T-cell (primary cell): ENCODE data around the gene CHST7. TPM values are rescaled to one million over a fixed set of nuclear protein-coding genes. Genes with fewer than 3 reads are reported as not detected.

Experiments used
- ATAC-seq, 4 experiments: fragments of 200-7000 bp in 3 of 4; fragments of 150-1000 bp in 1 of 4; cut with Tn5 transposase; replicated peaks in 1 of 4; 1 replicate in 3 of 4; 2 replicates in 1 of 4; pipeline ENCODE4 v1.10.0; 2021; ENCODE audit warnings: moderate library complexity in 3 of 4, mild to moderate bottlenecking in 2 of 4, moderate number of reproducible peaks in 1 of 4
- CTCF ChIA-PET, 2 donors: fragments of 300-600 bp; sonication (Branson Sonifier 250); formaldehyde crosslinking; loops; one replicate each; lab custom pipeline; 2022; ENCODE audit warnings: antibody characterized with exemption in 2 of 2; lab: Charles Lee
- POLR2A ChIA-PET, 2 donors: fragments of 300-600 bp; sonication (Branson Sonifier 250); formaldehyde crosslinking; loops; one replicate each; lab custom pipeline; 2022; ENCODE audit warnings: antibody characterized with exemption in 2 of 2; lab: Charles Lee
- DNase-seq, 35 experiments: peaks; one replicate each; pipeline versions ENCODE4 v3.0.0 to v3.0.0-alpha.2; 2013 to 2023
- H3K27ac ChIP-seq: one replicate; pipeline ENCODE4 v1.5.1; 2013; ENCODE audit warnings: low read length
- H3K27me3 ChIP-seq, 2 experiments: replicated peaks in 1 of 2; 1 replicate in 1 of 2; 2 replicates in 1 of 2; pipeline versions ENCODE4 v1.6.1 to v1.7.0; 2013; ENCODE audit warnings: low read length in 1 of 2, mixed read lengths in 1 of 2; ENCODE audit not compliant: control insufficient read depth in 2 of 2, insufficient read depth in 2 of 2; ENCODE audit errors: extremely low read depth in 1 of 2
- H3K36me3 ChIP-seq, 2 donors: 1 replicate in 1 of 2; 2 replicates in 1 of 2; pipeline versions ENCODE4 v1.6.1 to v1.7.0; 2013; ENCODE audit warnings: low read length in 1 of 2; ENCODE audit not compliant: control insufficient read depth in 2 of 2, insufficient read depth in 1 of 2; ENCODE audit errors: extremely low read depth in 1 of 2
- H3K4me1 ChIP-seq, 2 experiments: 1 replicate in 1 of 2; 2 replicates in 1 of 2; pipeline versions ENCODE4 v1.6.1 to v1.7.0; 2013; ENCODE audit warnings: low read length in 2 of 2, mixed read lengths in 1 of 2; ENCODE audit not compliant: insufficient read depth in 2 of 2, control insufficient read depth in 1 of 2; ENCODE audit errors: extremely low read depth in 1 of 2
- H3K4me3 ChIP-seq, 2 donors: 1 replicate in 1 of 2; 2 replicates in 1 of 2; pipeline versions ENCODE4 v1.5.1 to v1.7.0; 2013; ENCODE audit warnings: mild to moderate bottlenecking in 2 of 2, low read length in 1 of 2, moderate library complexity in 1 of 2; ENCODE audit not compliant: control insufficient read depth in 1 of 2; ENCODE audit errors: extremely low read depth in 1 of 2
- H3K9me3 ChIP-seq: 2 replicates; pipeline ENCODE4 v1.7.0; 2013
- H3K27ac Mint-ChIP-seq, 2 donors: one replicate each; pipeline ENCODE4 v1.8.0; 2020 to 2021; ENCODE audit warnings: mild to moderate bottlenecking in 2 of 2, mixed read lengths in 2 of 2
- H3K27me3 Mint-ChIP-seq, 2 donors: one replicate each; pipeline ENCODE4 v1.8.0; 2021 to 2022; ENCODE audit warnings: mixed read lengths in 2 of 2
- H3K36me3 Mint-ChIP-seq: one replicate; pipeline ENCODE4 v1.8.0; 2021; ENCODE audit warnings: mixed read lengths
- H3K4me1 Mint-ChIP-seq, 3 donors: one replicate each; pipeline ENCODE4 v1.8.0; 2020 to 2022; ENCODE audit warnings: mixed read lengths in 3 of 3, mild to moderate bottlenecking in 1 of 3
- H3K4me3 Mint-ChIP-seq, 3 donors: one replicate each; pipeline ENCODE4 v1.8.0; 2020 to 2022; ENCODE audit warnings: mild to moderate bottlenecking in 3 of 3, mixed read lengths in 3 of 3, moderate library complexity in 3 of 3
- H3K9me3 Mint-ChIP-seq, 3 donors: one replicate each; pipeline ENCODE4 v1.8.0; 2020 to 2022; ENCODE audit warnings: mixed read lengths in 3 of 3
- WGBS: methylation state at CpG from one replicate; pipeline ENCODE4 v1.1.5; 2013; ENCODE audit warnings: missing lambda C conversion rate; ENCODE audit not compliant: insufficient coverage; 5-methylcytosine and 5-hydroxymethylcytosine counted together
- total RNA-seq, 35 experiments: library from RNA in 6 of 35; stranded (reverse) in 6 of 35; fragments of 120-200 nt in 1 of 35; gene quantifications; one replicate each; pipeline versions ENCODE4 v1.2.1 to v1.2.4 and lab custom pipeline; 2013 to 2026

CHST7 gene
- total RNA-seq, 5 donors from 2014 or later (not counting 1 experiment from before 2014, with no cell fraction given): 3.3 to 8.0 (median 6.4) TPM

GRCh38 chrX:46597208-46597607 is 23.6 kb downstream of the CHST7 start:
- no peak overlapping the region for H3K4me3 ChIP-seq
- Mint-ChIP-seq H3K27ac (no peak overlapping the region), H3K9me3 (no peaks in the 10 kb centered on the region), H3K27me3 (peaks cover 0 to 9% of the 10 kb centered on the region in 2 donors), H3K4me1 (peaks cover 4 to 13% (median 6%) of the 10 kb centered on the region in 3 donors), H3K4me3 (no peak overlapping the region), H3K36me3 (peaks cover 9% of the 10 kb centered on the region)
- DNase-seq (no peak), ATAC-seq (no peak)
- no CpG with 5 or more reads among the region's 8 CpGs for WGBS
- no peaks in the 10 kb centered on the region for H3K36me3 ChIP-seq
- H3K27ac ChIP-seq: no peak overlapping the region
- no peaks in the 10 kb centered on the region for H3K27me3 ChIP-seq
- ChIA-PET POLR2A (no interaction called here), CTCF (no interaction called here)
- no peaks in the 10 kb centered on the region for H3K4me1 ChIP-seq
- no peaks in the 10 kb centered on the region for H3K9me3 ChIP-seq

- H3K27me3 Mint-ChIP-seq: peaks cover 0 to 12% of the 10 kb centered on the region in 2 donors
- H3K4me1 ChIP-seq: no peaks in the 10 kb centered on the region
- no peaks in the 10 kb centered on the region for H3K9me3 Mint-ChIP-seq
- no peak for ATAC-seq
- H3K4me3 ChIP-seq: no peak overlapping the region
- WGBS: no CpG with 5 or more reads among the region's 6 CpGs
- DNase-seq: no peak
- H3K27ac ChIP-seq: no peak overlapping the region
- H3K27ac Mint-ChIP-seq: no peak overlapping the region
- CTCF ChIA-PET: no interaction called here
- peaks cover 2 to 11% (median 4%) of the 10 kb centered on the region in 3 donors for H3K4me1 Mint-ChIP-seq
- H3K36me3 ChIP-seq: no peaks in the 10 kb centered on the region
- no peaks in the 10 kb centered on the region for H3K27me3 ChIP-seq
- peaks cover 9% of the 10 kb centered on the region for H3K36me3 Mint-ChIP-seq
- POLR2A ChIA-PET: no interaction called here
- H3K9me3 ChIP-seq: no peaks in the 10 kb centered on the region
- no peak overlapping the region for H3K4me3 Mint-ChIP-seq
Observed at GRCh38 chrX:46597771-46598170, 24.2 kb downstream of the CHST7 start.

GRCh38 chrX:46599051-46599560 is 25.5 kb downstream of the CHST7 start:
- no peak for ATAC-seq
- Histone ChIP-seq H3K27ac (no peak overlapping the region), H3K27me3 (no peaks in the 10 kb centered on the region), H3K36me3 (no peaks in the 10 kb centered on the region), H3K4me1 (no peaks in the 10 kb centered on the region), H3K4me3 (no peak overlapping the region), H3K9me3 (no peaks in the 10 kb centered on the region)
- H3K4me1 Mint-ChIP-seq: peaks cover 0 to 6% (median 2%) of the 10 kb centered on the region in 3 donors
- no peak overlapping the region for H3K4me3 Mint-ChIP-seq
- no CpG with 5 or more reads among the region's 1 CpG for WGBS
- no peaks in the 10 kb centered on the region for H3K9me3 Mint-ChIP-seq
- CTCF ChIA-PET: interaction anchor here (0.5 to 0.6 kb wide), 2 partner anchors 25 to 1036 kb away, joined by 3 to 4 read pairs; no protein-coding TSS in a partner anchor
- H3K27ac Mint-ChIP-seq: no peak overlapping the region
- DNase-seq: no peak
- POLR2A ChIA-PET: no interaction called here
- peaks cover 0 to 12% of the 10 kb centered on the region in 2 donors for H3K27me3 Mint-ChIP-seq
- H3K36me3 Mint-ChIP-seq: peaks cover 9% of the 10 kb centered on the region

- Mint-ChIP-seq H3K9me3 (no peaks in the 10 kb centered on the region), H3K27me3 (peaks cover 0 to 17% of the 10 kb centered on the region in 2 donors), H3K36me3 (peaks cover 9% of the 10 kb centered on the region), H3K4me1 (peaks cover 0 to 3% (median 0%) of the 10 kb centered on the region in 3 donors), H3K27ac (no peak overlapping the region), H3K4me3 (no peak overlapping the region)
- ChIA-PET CTCF (interaction anchor here in 1 of 2 donors (0.5 kb wide), 1 partner anchor 816 kb away, joined by 4 read pairs; no protein-coding TSS in a partner anchor), POLR2A (no interaction called here)
- ATAC-seq (no peak), DNase-seq (no peak)
- Histone ChIP-seq H3K4me3 (no peak overlapping the region), H3K27me3 (no peaks in the 10 kb centered on the region), H3K36me3 (no peaks in the 10 kb centered on the region), H3K4me1 (no peaks in the 10 kb centered on the region), H3K27ac (no peak overlapping the region), H3K9me3 (no peaks in the 10 kb centered on the region)
- no CpG with 5 or more reads among the region's 6 CpGs for WGBS
Observed at GRCh38 chrX:46601283-46601682, 27.7 kb downstream of the CHST7 start.

GRCh38 chrX:46602468-46603102 is 29.0 kb downstream of the CHST7 start:
- H3K36me3 Mint-ChIP-seq: peaks cover 9% of the 10 kb centered on the region
- CTCF ChIA-PET: no interaction called here

GRCh38 chrX:46607916-46608315 is 34.4 kb downstream of the CHST7 start:
- no peak for ATAC-seq
- ChIA-PET CTCF (no interaction called here), POLR2A (no interaction called here)
- peaks cover 15 to 36% (median 30%) of the 10 kb centered on the region in 3 donors for H3K4me1 Mint-ChIP-seq
- H3K9me3 ChIP-seq: no peaks in the 10 kb centered on the region
- H3K36me3 Mint-ChIP-seq: no peaks in the 10 kb centered on the region
- H3K27me3 ChIP-seq: no peaks in the 10 kb centered on the region
- peaks cover 0 to 22% of the 10 kb centered on the region in 2 donors for H3K27me3 Mint-ChIP-seq
- no peak for DNase-seq
- H3K9me3 Mint-ChIP-seq: no peaks in the 10 kb centered on the region
- H3K4me1 ChIP-seq: peaks cover 13 to 20% of the 10 kb centered on the region in 2 experiments
- no peak overlapping the region for H3K27ac ChIP-seq
- no peak overlapping the region for H3K4me3 ChIP-seq
- H3K36me3 ChIP-seq: no peaks in the 10 kb centered on the region
- H3K27ac Mint-ChIP-seq: no peak overlapping the region
- WGBS: 80% methylated on average over 1 of the region's 11 CpGs
- H3K4me3 Mint-ChIP-seq: no peak overlapping the region

More at GRCh38 chrX:46602468-46603102, 29.0 kb downstream of the CHST7 start:
- Histone ChIP-seq H3K36me3 (no peaks in the 10 kb centered on the region), H3K9me3 (no peaks in the 10 kb centered on the region), H3K4me3 (no peak overlapping the region), H3K4me1 (no peaks in the 10 kb centered on the region), H3K27me3 (no peaks in the 10 kb centered on the region), H3K27ac (no peak overlapping the region)
- no peak for DNase-seq
- Mint-ChIP-seq H3K9me3 (no peaks in the 10 kb centered on the region), H3K27ac (no peak overlapping the region), H3K27me3 (peaks cover 0 to 16% of the 10 kb centered on the region in 2 donors), H3K4me3 (no peak overlapping the region), H3K4me1 (peaks cover 0 to 3% (median 0%) of the 10 kb centered on the region in 3 donors)
- no CpG with 5 or more reads among the region's 6 CpGs for WGBS
- no peak for ATAC-seq
- POLR2A ChIA-PET: no interaction called here
